Lung (tissue), 12 donors: Measurements from ENCODE around the gene RASSF8. TPM values are rescaled to one million over a fixed set of nuclear protein-coding genes. Genes with fewer than 3 reads are reported as not detected.

ENCODE experiments used
- ATAC-seq: fragments of 200-7000 bp; cut with Tn5 transposase; one replicate; pipeline ENCODE4 v1.9.1; 2020; ENCODE audit warnings: moderate number of reproducible peaks; ENCODE audit not compliant: insufficient read depth, low FRiP score
- DNase-seq, 3 donors: peaks; one replicate each; pipeline ENCODE4 v3.0.0-alpha.2; 2013 to 2017
- H3K27ac ChIP-seq, 2 donors: one replicate each; pipeline ENCODE4 v1.5.1; 2013; ENCODE audit warnings: mild to moderate bottlenecking in 2 of 2, moderate library complexity in 2 of 2, control low read depth in 1 of 2, inconsistent platforms in 1 of 2, low read depth in 1 of 2, low read length in 1 of 2
- H3K27me3 ChIP-seq, 3 donors: one replicate each; pipeline ENCODE4 v1.5.1; 2013; ENCODE audit warnings: low read length in 2 of 3; ENCODE audit not compliant: control insufficient read depth in 3 of 3, insufficient read depth in 3 of 3
- H3K36me3 ChIP-seq, 4 donors: one replicate each; pipeline ENCODE4 v1.5.1; 2013; ENCODE audit warnings: low read length in 4 of 4, mild to moderate bottlenecking in 1 of 4, moderate library complexity in 1 of 4; ENCODE audit not compliant: control insufficient read depth in 4 of 4, insufficient read depth in 4 of 4
- H3K4me1 ChIP-seq, 5 donors: one replicate each; pipeline ENCODE4 v1.5.1; 2013; ENCODE audit warnings: low read length in 5 of 5, mild to moderate bottlenecking in 2 of 5, moderate library complexity in 1 of 5; ENCODE audit not compliant: control insufficient read depth in 5 of 5, insufficient read depth in 5 of 5
- H3K4me3 ChIP-seq: one replicate; pipeline ENCODE4 v1.5.1; 2013; ENCODE audit warnings: mild to moderate bottlenecking, control low read depth, moderate library complexity
- H3K9ac ChIP-seq, 2 donors: one replicate each; pipeline ENCODE4 v1.5.1; 2013; ENCODE audit warnings: low read length in 2 of 2, control low read depth in 1 of 2; ENCODE audit not compliant: insufficient read depth in 1 of 2
- H3K9me3 ChIP-seq, 4 donors: one replicate each; pipeline ENCODE4 v1.5.1; 2013; ENCODE audit warnings: low read length in 3 of 4, mild to moderate bottlenecking in 1 of 4, moderate library complexity in 1 of 4; ENCODE audit not compliant: control insufficient read depth in 4 of 4, insufficient read depth in 3 of 4
- CTCF ChIP-seq: IDR thresholded peaks from 2 replicates; pipeline ENCODE4 v1.5.1; 2012; ENCODE audit warnings: mild to moderate bottlenecking; ENCODE audit errors: control extremely low read depth, extremely low read depth
- WGBS, 2 donors: extraction: QIAGEN DNeasy Blood & Tissue Kit; methylation state at CpG; one replicate each; pipeline ENCODE4 v1.1.7; 2013; 5-methylcytosine and 5-hydroxymethylcytosine counted together
- polyA plus RNA-seq, 2 donors: library from polyadenylated mRNA; stranded (reverse); fragments of 200-250 nt; gene quantifications; one replicate each; pipeline ENCODE4 v1.2.1, GENCODE V29; 2013
- total RNA-seq, 2 donors: library from RNA; depleted of rRNA in 1 of 2; stranded (reverse); fragments of >200 nt in 1 of 2; gene quantifications; one replicate each; pipeline ENCODE4 v1.2.1, GENCODE V29; 2014 to 2021
- donor health status: control.
- donor health status: control.
- donor health status: Bipolar disorder and iron deficiency.
- donor health status: healthy.
- donor health status: DM: yes; HTN: yes; CAD: no.

The RASSF8 gene
- total and polyA plus RNA-seq, 4 donors: 9.0 to 68.4 (median 28.2) TPM

- no peak overlapping the region for H3K9ac ChIP-seq
- H3K27me3 ChIP-seq: no peaks in the 10 kb centered on the region
- H3K4me3 ChIP-seq: no peak overlapping the region
- H3K4me1 ChIP-seq: peaks cover 0 to 43% (median 5%) of the 10 kb centered on the region in 5 donors
- DNase-seq (no peak), ATAC-seq (no peak)
- no peaks in the 10 kb centered on the region for H3K36me3 ChIP-seq
- H3K27ac ChIP-seq: no peak overlapping the region
- no peaks in the 10 kb centered on the region for H3K9me3 ChIP-seq
- no peak for TF ChIP-seq CTCF
Observed at GRCh38 chr12:26027401-26027800, 68.9 kb downstream of the RASSF8 start.

GRCh38 chr12:26028953-26029735 lies 70.7 kb downstream of the RASSF8 start:
- Histone ChIP-seq H3K9me3 (no peaks in the 10 kb centered on the region), H3K27ac (no peak overlapping the region), H3K27me3 (no peaks in the 10 kb centered on the region), H3K9ac (peak overlapping the region in 1 of 2 donors; percentile 9), H3K4me1 (peaks cover 2 to 49% (median 5%) of the 10 kb centered on the region in 5 donors), H3K4me3 (no peak overlapping the region), H3K36me3 (no peaks in the 10 kb centered on the region)
- WGBS, 2 donors: 56 to 59% methylated on average over 4 of the region's 4 CpGs
- ATAC-seq (peak; percentile 53), DNase-seq (peak; percentile 48 to 82 (median 76))
- peak; percentile 49 for TF ChIP-seq CTCF

- TF ChIP-seq CTCF: no peak
Observed at GRCh38 chr12:26029736-26030022, 71.2 kb downstream of the RASSF8 start.

GRCh38 chr12:26030371-26030770 lies 71.9 kb downstream of the RASSF8 start:
- WGBS, 2 donors: 84 to 87% methylated on average over 3 of the region's 3 CpGs
- H3K36me3 ChIP-seq: no peaks in the 10 kb centered on the region
- H3K9me3 ChIP-seq: no peaks in the 10 kb centered on the region
- ATAC-seq (no peak), DNase-seq (no peak)
- peaks cover 2 to 49% (median 5%) of the 10 kb centered on the region in 5 donors for H3K4me1 ChIP-seq
- H3K27me3 ChIP-seq: no peaks in the 10 kb centered on the region
- H3K27ac ChIP-seq: no peak overlapping the region
- no peak for TF ChIP-seq CTCF
- H3K9ac ChIP-seq: no peak overlapping the region
- H3K4me3 ChIP-seq: no peak overlapping the region

More at GRCh38 chr12:26029736-26030022, 71.2 kb downstream of the RASSF8 start:
- Histone ChIP-seq H3K36me3 (no peaks in the 10 kb centered on the region), H3K27me3 (no peaks in the 10 kb centered on the region), H3K4me3 (no peak overlapping the region), H3K27ac (no peak overlapping the region), H3K4me1 (peaks cover 2 to 49% (median 5%) of the 10 kb centered on the region in 5 donors), H3K9ac (peak overlapping the region in 1 of 2 donors; percentile 10), H3K9me3 (no peaks in the 10 kb centered on the region)
- WGBS, 2 donors: 47 to 76% methylated on average over 3 of the region's 3 CpGs
- DNase-seq: peak in 2 of 3 donors; percentile 43 to 56
- no peak for ATAC-seq
